GM23248 (cell line): ENCODE results near the gene PTCD2. TPM values are rescaled to one million over a fixed set of nuclear protein-coding genes. Genes with fewer than 3 reads are reported as not detected.

Experiments used
- DNase-seq: peaks from one replicate; pipeline ENCODE4 v3.0.0-alpha.2; 2015
- H2AFZ ChIP-seq: fragments of 200-600 bp; sonication (generic); 2 replicates; pipeline ENCODE4 v1.6.1; 2016; ENCODE audit warnings: antibody characterized with exemption
- H3F3A ChIP-seq: fragments of 200-600 bp; sonication (generic); 2 replicates; pipeline ENCODE4 v1.6.1; 2016; ENCODE audit warnings: mild to moderate bottlenecking, antibody characterized with exemption, mixed run types; ENCODE audit not compliant: insufficient read depth
- H3K27ac ChIP-seq: fragments of 200-600 bp; sonication (generic); 2 replicates; pipeline ENCODE4 v1.5.1; 2016; ENCODE audit warnings: mild to moderate bottlenecking
- H3K27me3 ChIP-seq: fragments of 200-600 bp; sonication (generic); replicated peaks from 2 replicates; pipeline ENCODE4 v1.6.1; 2016; ENCODE audit warnings: mild to moderate bottlenecking; ENCODE audit not compliant: insufficient read depth
- H3K36me3 ChIP-seq: fragments of 200-600 bp; sonication (generic); 2 replicates; pipeline ENCODE4 v1.6.1; 2016; ENCODE audit warnings: low read depth, mild to moderate bottlenecking
- H3K4me1 ChIP-seq: fragments of 200-600 bp; sonication (generic); 2 replicates; pipeline ENCODE4 v1.6.1; 2016; ENCODE audit warnings: mild to moderate bottlenecking; ENCODE audit not compliant: insufficient read depth
- H3K4me2 ChIP-seq: fragments of 200-600 bp; sonication (generic); one replicate; pipeline ENCODE4 v1.6.1; 2016; ENCODE audit warnings: mild to moderate bottlenecking; ENCODE audit not compliant: unreplicated experiment
- H3K4me3 ChIP-seq: fragments of 200-600 bp; sonication (generic); 2 replicates; pipeline ENCODE4 v1.5.1; 2016; ENCODE audit warnings: mild to moderate bottlenecking
- H3K79me2 ChIP-seq: fragments of 200-600 bp; sonication (generic); 2 replicates; pipeline ENCODE4 v1.6.1; 2016; ENCODE audit warnings: mild to moderate bottlenecking; ENCODE audit not compliant: insufficient read depth
- H3K9ac ChIP-seq: fragments of 200-600 bp; sonication (generic); 2 replicates; pipeline ENCODE4 v1.6.1; 2016; ENCODE audit warnings: mild to moderate bottlenecking
- H3K9me2 ChIP-seq: fragments of 200-600 bp; sonication (generic); 2 replicates; pipeline ENCODE4 v1.6.1; 2016; ENCODE audit warnings: mixed run types, mild to moderate bottlenecking, moderate library complexity; ENCODE audit not compliant: insufficient read depth
- H3K9me3 ChIP-seq: fragments of 200-600 bp; sonication (generic); one replicate; pipeline ENCODE4 v1.6.1; 2017; ENCODE audit warnings: low read depth
- H4K20me1 ChIP-seq: fragments of 200-600 bp; sonication (generic); 2 replicates; pipeline ENCODE4 v1.6.0; 2016; ENCODE audit not compliant: insufficient read depth
- EZH2 ChIP-seq: fragments of 200-600 bp; sonication (generic); IDR thresholded peaks from 2 replicates; pipeline ENCODE4 v1.6.1; 2018; ENCODE audit warnings: antibody characterized with exemption, mild to moderate bottlenecking; ENCODE audit not compliant: insufficient read depth, poor library complexity, severe bottlenecking
- EZH2phosphoT487 ChIP-seq: fragments of 200-600 bp; sonication (generic); IDR thresholded peaks from 2 replicates; pipeline ENCODE4 v1.6.1; 2018; ENCODE audit warnings: antibody characterized with exemption, moderate library complexity, mild to moderate bottlenecking, low read depth; ENCODE audit not compliant: insufficient read depth
- WGBS, 2 experiments: methylation state at CpG; one replicate each; pipeline ENCODE4 v1.1.6; 2015 to 2017; ENCODE audit warnings: low lambda C conversion rate in 2 of 2, low coverage in 1 of 2; ENCODE audit errors: missing lambda C conversion rate in 2 of 2; 5-methylcytosine and 5-hydroxymethylcytosine counted together
- in situ Hi-C: fragments of 300-500 bp; cut with MboI; formaldehyde crosslinking; loops from 2 replicates; pipeline ENCODE4 v1.15.0; 2020
- polyA plus RNA-seq: library from polyadenylated mRNA; unstranded; fragments of >200 nt; fragmentation: Nextera tagmentation; extraction: Ambion mirVana; gene quantifications from 2 replicates; pipeline ENCODE4 v1.2.1, GENCODE V29; 2016
- total RNA-seq: library from RNA; depleted of rRNA; stranded (reverse); fragments of >200 nt; shearing (Covaris generic); gene quantifications from 2 replicates; pipeline ENCODE4 v1.2.3, GENCODE V29; 2014

Gene PTCD2
- total and polyA plus RNA-seq, 2 experiments from 2014 or later: 11.1 to 15.5 TPM

GRCh38 chr5:72276219-72276752, 43.9 kb upstream of the PTCD2 start:
- H3K9me3 ChIP-seq: no peaks in the 10 kb centered on the region
- peaks cover 15% of the 10 kb centered on the region for H3K4me1 ChIP-seq
- H3K27ac ChIP-seq: no peak overlapping the region
- no peak overlapping the region for H2AFZ ChIP-seq
- H3K4me3 ChIP-seq: no peak overlapping the region
- no peak for DNase-seq
- peaks cover 2% of the 10 kb centered on the region; the same call in 1 of the 2 replicates for H3F3A ChIP-seq
- WGBS, 2 experiments: 97 to 98% methylated on average over 3 of the region's 3 CpGs
- H3K79me2 ChIP-seq: peaks cover 50% of the 10 kb centered on the region
- TF ChIP-seq EZH2phosphoT487 (no peak), EZH2 (no peak)
- no peaks in the 10 kb centered on the region for H4K20me1 ChIP-seq
- in situ Hi-C loops: no loop called here
- no peaks in the 10 kb centered on the region for H3K27me3 ChIP-seq
- H3K36me3 ChIP-seq: no peaks in the 10 kb centered on the region
- no peak overlapping the region for H3K9ac ChIP-seq
- no peaks in the 10 kb centered on the region for H3K9me2 ChIP-seq
- H3K4me2 ChIP-seq: no peak overlapping the region

GRCh38 chr5:72280581-72281069, 39.5 kb upstream of the PTCD2 start:
- no peak overlapping the region for H3K9ac ChIP-seq

GRCh38 chr5:72281430-72281763, 38.8 kb upstream of the PTCD2 start:
- Histone ChIP-seq H3K27ac (peak overlapping the region; percentile 62), H3K9ac (no peak overlapping the region), H3F3A (peaks cover 16% of the 10 kb centered on the region; the same call in 1 of the 2 replicates), H3K4me3 (no peak overlapping the region), H3K4me2 (peak overlapping the region; percentile 78), H3K4me1 (peaks cover 36% of the 10 kb centered on the region), H3K9me2 (no peaks in the 10 kb centered on the region), H3K36me3 (no peaks in the 10 kb centered on the region; the same call in 1 of the 2 replicates), H4K20me1 (no peaks in the 10 kb centered on the region), H3K9me3 (no peaks in the 10 kb centered on the region), H3K27me3 (no peaks in the 10 kb centered on the region), H2AFZ (no peak overlapping the region), H3K79me2 (peaks cover 7% of the 10 kb centered on the region)
- no peak for TF ChIP-seq EZH2
- no peak for TF ChIP-seq EZH2phosphoT487
- DNase-seq: no peak
- WGBS, 2 experiments: 100% methylated on average over 1 of the region's 1 CpG
- in situ Hi-C loops: no loop called here

More at GRCh38 chr5:72280581-72281069, 39.5 kb upstream of the PTCD2 start:
- no peak overlapping the region for H3K27ac ChIP-seq
- peaks cover 16% of the 10 kb centered on the region; the same call in 1 of the 2 replicates for H3F3A ChIP-seq
- H3K27me3 ChIP-seq: no peaks in the 10 kb centered on the region
- peaks cover 36% of the 10 kb centered on the region for H3K4me1 ChIP-seq
- H3K4me3 ChIP-seq: no peak overlapping the region
- H3K9me2 ChIP-seq: no peaks in the 10 kb centered on the region
- H3K79me2 ChIP-seq: peaks cover 15% of the 10 kb centered on the region
- H4K20me1 ChIP-seq: no peaks in the 10 kb centered on the region
- in situ Hi-C loops: no loop called here
- H3K9me3 ChIP-seq: no peaks in the 10 kb centered on the region
- no peak for TF ChIP-seq EZH2
- TF ChIP-seq EZH2phosphoT487: no peak
- H3K4me2 ChIP-seq: no peak overlapping the region
- DNase-seq: peak; percentile 70
- H2AFZ ChIP-seq: no peak overlapping the region
- whole genome bisulfite sequencing, 2 experiments: 62 to 69% methylated on average over 2 of the region's 2 CpGs
- H3K36me3 ChIP-seq: no peaks in the 10 kb centered on the region

GRCh38 chr5:72281764-72282499, 38.2 kb upstream of the PTCD2 start:
- Histone ChIP-seq H3K27me3 (no peaks in the 10 kb centered on the region), H2AFZ (no peak overlapping the region), H3K9me2 (no peaks in the 10 kb centered on the region), H4K20me1 (no peaks in the 10 kb centered on the region), H3K4me3 (no peak overlapping the region), H3K4me2 (peak overlapping the region; percentile 78), H3K4me1 (peaks cover 36% of the 10 kb centered on the region), H3K36me3 (no peaks in the 10 kb centered on the region; the same call in 1 of the 2 replicates), H3K79me2 (peaks cover 2% of the 10 kb centered on the region; the same call in 1 of the 2 replicates), H3K9me3 (no peaks in the 10 kb centered on the region), H3F3A (peaks cover 16% of the 10 kb centered on the region; the same call in 1 of the 2 replicates), H3K27ac (peak overlapping the region; percentile 62), H3K9ac (peak overlapping the region; percentile 29)
- WGBS, 2 experiments: 38 to 39% methylated on average over 3 of the region's 3 CpGs
- no peak for TF ChIP-seq EZH2phosphoT487
- in situ Hi-C loops: no loop called here
- peak; percentile 80 for DNase-seq
